ENCODE measurements around the gene SOX1. TPM values are rescaled to one million over a fixed set of nuclear protein-coding genes. Genes with fewer than 3 reads are reported as not detected.

The SOX1 gene
- total and polyA plus RNA-seq, 2 experiments from 2014 or later, result 0.11 TPM; not detected in 1

GRCh38 chr13:112074139-112074865, 7.4 kb downstream of the SOX1 start:
- Histone ChIP-seq H3K4me1 (ENCODE audit: insufficient read depth) (peaks cover 5% of the 10 kb centered on the region), H3K27me3 (peaks cover 97% of the 10 kb centered on the region), H4K20me1 (ENCODE audit: insufficient read depth, poor library complexity, severe bottlenecking) (no peaks in the 10 kb centered on the region), H3K79me2 (no peaks in the 10 kb centered on the region), H2AFZ (no peak overlapping the region), H3K27ac (no peak overlapping the region), H3K9me2 (replicated peaks; ENCODE audit: insufficient read depth) (no peaks in the 10 kb centered on the region), H3K36me3 (replicated peaks; ENCODE audit: insufficient read depth, low read depth) (no peaks in the 10 kb centered on the region), H3K9me3 (ENCODE audit: low read depth) (no peaks in the 10 kb centered on the region), H3K4me2 (peak overlapping the region; percentile 70), H3K4me3 (no peak overlapping the region)
- 4% methylated on average over 17 of the region's 17 CpGs for WGBS (ENCODE audit: low lambda C conversion rate, missing lambda C conversion rate)
- peak; percentile 49 for TF ChIP-seq EZH2phosphoT487 (IDR thresholded peaks at IDR 0.05; ENCODE audit: low read depth, severe bottlenecking, unreplicated experiment)
- TF ChIP-seq CTCF (IDR thresholded peaks at IDR 0.05; ENCODE audit: poor library complexity), result no peak
- TF ChIP-seq EZH2 (IDR thresholded peaks at IDR 0.05; ENCODE audit: borderline replicate concordance), result peak; percentile 88
- no peak for DNase-seq (ENCODE audit: low spot score)

DNA sequence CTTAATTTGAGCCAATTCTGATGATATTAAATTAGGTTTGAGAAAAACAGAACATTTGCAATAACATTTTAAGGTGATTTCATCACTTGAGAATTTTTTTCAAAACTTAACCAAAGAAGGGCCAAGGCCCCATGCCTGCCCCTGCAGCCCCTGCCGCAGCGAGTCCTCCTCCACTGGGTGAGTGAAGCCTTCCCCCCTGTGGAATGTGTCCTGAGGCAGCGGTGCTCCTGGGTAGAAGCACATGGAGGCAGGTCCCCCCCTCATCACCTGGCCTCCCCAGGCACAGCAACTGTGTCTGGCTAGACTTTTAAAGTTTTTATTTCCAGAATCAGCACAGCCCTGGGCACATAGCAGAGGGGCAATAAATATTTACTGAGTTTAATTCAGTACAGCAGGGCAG, 10.8 kb downstream of the SOX1 start:
- H3K27me3 ChIP-seq, result peaks cover 78% of the 10 kb centered on the region
- TF ChIP-seq CTCF (IDR thresholded peaks at IDR 0.05; ENCODE audit: poor library complexity), result no peak
- TF ChIP-seq EZH2phosphoT487 (IDR thresholded peaks at IDR 0.05; ENCODE audit: low read depth, severe bottlenecking, unreplicated experiment), result no peak
- no peak for TF ChIP-seq EZH2 (IDR thresholded peaks at IDR 0.05; ENCODE audit: borderline replicate concordance)
- 19% methylated on average over 3 of the region's 3 CpGs for WGBS (ENCODE audit: low lambda C conversion rate, missing lambda C conversion rate)

GRCh38 chr13:112078216-112078615, 11.3 kb downstream of the SOX1 start:
- peaks cover 73% of the 10 kb centered on the region for H3K27me3 ChIP-seq
- no peak overlapping the region for H3K4me2 ChIP-seq
- H3K9me3 ChIP-seq (ENCODE audit: low read depth), result no peaks in the 10 kb centered on the region

More for the DNA sequence above, 10.8 kb downstream of the SOX1 start:
- H3K4me3 ChIP-seq, result no peak overlapping the region
- H3K9me3 ChIP-seq (ENCODE audit: low read depth), result no peaks in the 10 kb centered on the region
- no peak overlapping the region for H3K27ac ChIP-seq
- no peaks in the 10 kb centered on the region for H3K9me2 ChIP-seq (replicated peaks; ENCODE audit: insufficient read depth)
- no peaks in the 10 kb centered on the region for H3K36me3 ChIP-seq (replicated peaks; ENCODE audit: insufficient read depth, low read depth)
- H2AFZ ChIP-seq, result no peak overlapping the region
- H3K4me2 ChIP-seq, result no peak overlapping the region
- H3K4me1 ChIP-seq (ENCODE audit: insufficient read depth), result peaks cover 4% of the 10 kb centered on the region
- no peaks in the 10 kb centered on the region for H3K79me2 ChIP-seq
- DNase-seq (ENCODE audit: low spot score), result no peak
- no peaks in the 10 kb centered on the region for H4K20me1 ChIP-seq (ENCODE audit: insufficient read depth, poor library complexity, severe bottlenecking)

GRCh38 chr13:112078879-112079531, 12.1 kb downstream of the SOX1 start:
- Histone ChIP-seq H3K27me3 (peaks cover 66% of the 10 kb centered on the region), H2AFZ (no peak overlapping the region), H4K20me1 (ENCODE audit: insufficient read depth, poor library complexity, severe bottlenecking) (no peaks in the 10 kb centered on the region), H3K9me3 (ENCODE audit: low read depth) (no peaks in the 10 kb centered on the region), H3K4me1 (ENCODE audit: insufficient read depth) (no peaks in the 10 kb centered on the region), H3K36me3 (replicated peaks; ENCODE audit: insufficient read depth, low read depth) (no peaks in the 10 kb centered on the region), H3K4me2 (no peak overlapping the region), H3K4me3 (no peak overlapping the region), H3K27ac (no peak overlapping the region), H3K79me2 (no peaks in the 10 kb centered on the region), H3K9me2 (replicated peaks; ENCODE audit: insufficient read depth) (no peaks in the 10 kb centered on the region)
- no peak for DNase-seq (ENCODE audit: low spot score)
- WGBS (ENCODE audit: low lambda C conversion rate, missing lambda C conversion rate), result 51% methylated on average over 4 of the region's 4 CpGs
- TF ChIP-seq EZH2 (IDR thresholded peaks at IDR 0.05; ENCODE audit: borderline replicate concordance) (no peak), CTCF (IDR thresholded peaks at IDR 0.05; ENCODE audit: poor library complexity) (no peak), EZH2phosphoT487 (IDR thresholded peaks at IDR 0.05; ENCODE audit: low read depth, severe bottlenecking, unreplicated experiment) (no peak)

More at GRCh38 chr13:112078216-112078615, 11.3 kb downstream of the SOX1 start:
- Histone ChIP-seq H4K20me1 (ENCODE audit: insufficient read depth, poor library complexity, severe bottlenecking) (no peaks in the 10 kb centered on the region), H3K4me3 (no peak overlapping the region), H2AFZ (no peak overlapping the region), H3K36me3 (replicated peaks; ENCODE audit: insufficient read depth, low read depth) (no peaks in the 10 kb centered on the region), H3K4me1 (ENCODE audit: insufficient read depth) (no peaks in the 10 kb centered on the region), H3K9me2 (replicated peaks; ENCODE audit: insufficient read depth) (no peaks in the 10 kb centered on the region), H3K27ac (no peak overlapping the region), H3K79me2 (no peaks in the 10 kb centered on the region)
- 17% methylated on average over 16 of the region's 16 CpGs for WGBS (ENCODE audit: low lambda C conversion rate, missing lambda C conversion rate)
- DNase-seq (ENCODE audit: low spot score), result no peak
- TF ChIP-seq EZH2 (IDR thresholded peaks at IDR 0.05; ENCODE audit: borderline replicate concordance) (peak; percentile 81), EZH2phosphoT487 (IDR thresholded peaks at IDR 0.05; ENCODE audit: low read depth, severe bottlenecking, unreplicated experiment) (no peak)

All from hepatocyte (in vitro differentiated cells).